Activated naive CD8-positive, alpha-beta T cell treated with anti-CD3 and anti-CD28 coated beads for 36 hours (primary cell): Measurements from ENCODE around the gene KRT38. TPM values are rescaled to one million over a fixed set of nuclear protein-coding genes. Genes with fewer than 3 reads are reported as not detected.

ENCODE experiments used
- DNase-seq: peaks from one replicate; pipeline ENCODE4 v3.0.0; 2021
- H3K27ac Mint-ChIP-seq: one replicate; pipeline ENCODE4 v1.8.0; 2022; ENCODE audit warnings: mild to moderate bottlenecking, moderate library complexity, mixed read lengths
- H3K27me3 Mint-ChIP-seq: one replicate; pipeline ENCODE4 v1.8.0; 2022; ENCODE audit warnings: mild to moderate bottlenecking, mixed read lengths
- H3K36me3 Mint-ChIP-seq: one replicate; pipeline ENCODE4 v1.8.0; 2021; ENCODE audit warnings: mild to moderate bottlenecking, mixed read lengths
- H3K4me1 Mint-ChIP-seq: one replicate; pipeline ENCODE4 v1.8.0; 2021; ENCODE audit warnings: mixed read lengths
- H3K4me3 Mint-ChIP-seq: one replicate; pipeline ENCODE4 v1.8.0; 2022; ENCODE audit warnings: mild to moderate bottlenecking, moderate library complexity, mixed read lengths
- H3K9me3 Mint-ChIP-seq: one replicate; pipeline ENCODE4 v1.8.0; 2022; ENCODE audit warnings: mixed read lengths
- total RNA-seq, 2 experiments: library from RNA; stranded (reverse); gene quantifications; one replicate each; pipeline ENCODE4 v1.2.3, GENCODE V29; 2021

Gene KRT38
- total RNA-seq, 2 experiments from 2014 or later, result not detected

GRCh38 chr17:41420134-41420533, 20.6 kb downstream of the KRT38 start:
- H3K36me3 Mint-ChIP-seq, result no peaks in the 10 kb centered on the region
- no peaks in the 10 kb centered on the region for H3K9me3 Mint-ChIP-seq
- H3K4me1 Mint-ChIP-seq, result peaks cover 7% of the 10 kb centered on the region
- H3K4me3 Mint-ChIP-seq, result no peak overlapping the region
- no peak for DNase-seq
- H3K27ac Mint-ChIP-seq, result no peak overlapping the region
- no peaks in the 10 kb centered on the region for H3K27me3 Mint-ChIP-seq

- no peaks in the 10 kb centered on the region for H3K27me3 Mint-ChIP-seq
- no peaks in the 10 kb centered on the region for H3K9me3 Mint-ChIP-seq
- DNase-seq, result no peak
- H3K27ac Mint-ChIP-seq, result no peak overlapping the region
- H3K4me1 Mint-ChIP-seq, result peaks cover 7% of the 10 kb centered on the region
- H3K4me3 Mint-ChIP-seq, result no peak overlapping the region
- H3K36me3 Mint-ChIP-seq, result no peaks in the 10 kb centered on the region
Observed at GRCh38 chr17:41419716-41420115, 21.1 kb downstream of the KRT38 start.

- DNase-seq, result no peak
- Mint-ChIP-seq H3K36me3 (no peaks in the 10 kb centered on the region), H3K9me3 (no peaks in the 10 kb centered on the region), H3K27ac (no peak overlapping the region), H3K27me3 (no peaks in the 10 kb centered on the region), H3K4me3 (no peak overlapping the region), H3K4me1 (peaks cover 7% of the 10 kb centered on the region)
Observed at GRCh38 chr17:41418116-41418860, 22.5 kb downstream of the KRT38 start.

- Mint-ChIP-seq H3K27ac (no peak overlapping the region), H3K36me3 (no peaks in the 10 kb centered on the region)
Observed at GRCh38 chr17:41417576-41418015, 23.2 kb downstream of the KRT38 start.

GRCh38 chr17:41417127-41417526, 23.7 kb downstream of the KRT38 start:
- Mint-ChIP-seq H3K27ac (no peak overlapping the region), H3K4me3 (no peak overlapping the region), H3K27me3 (no peaks in the 10 kb centered on the region), H3K9me3 (no peaks in the 10 kb centered on the region), H3K4me1 (peaks cover 7% of the 10 kb centered on the region), H3K36me3 (no peaks in the 10 kb centered on the region)
- DNase-seq, result no peak

More at GRCh38 chr17:41417576-41418015, 23.2 kb downstream of the KRT38 start:
- Mint-ChIP-seq H3K4me1 (peaks cover 7% of the 10 kb centered on the region), H3K9me3 (no peaks in the 10 kb centered on the region), H3K27me3 (no peaks in the 10 kb centered on the region), H3K4me3 (no peak overlapping the region)
- DNase-seq, result no peak

- Mint-ChIP-seq H3K4me1 (peaks cover 7% of the 10 kb centered on the region), H3K4me3 (no peak overlapping the region), H3K9me3 (no peaks in the 10 kb centered on the region), H3K27ac (no peak overlapping the region), H3K27me3 (no peaks in the 10 kb centered on the region), H3K36me3 (no peaks in the 10 kb centered on the region)
- DNase-seq, result no peak
Observed at GRCh38 chr17:41416479-41416878, 24.3 kb downstream of the KRT38 start.

- no peak overlapping the region for H3K27ac Mint-ChIP-seq
- peaks cover 7% of the 10 kb centered on the region for H3K4me1 Mint-ChIP-seq
- H3K36me3 Mint-ChIP-seq, result no peaks in the 10 kb centered on the region
- no peak for DNase-seq
- no peaks in the 10 kb centered on the region for H3K27me3 Mint-ChIP-seq
- no peak overlapping the region for H3K4me3 Mint-ChIP-seq
- H3K9me3 Mint-ChIP-seq, result no peaks in the 10 kb centered on the region
Observed at GRCh38 chr17:41415833-41416335, 24.9 kb downstream of the KRT38 start.

- no peaks in the 10 kb centered on the region for H3K27me3 Mint-ChIP-seq
- H3K4me1 Mint-ChIP-seq, result peaks cover 7% of the 10 kb centered on the region
- DNase-seq, result no peak
- no peak overlapping the region for H3K4me3 Mint-ChIP-seq
- no peaks in the 10 kb centered on the region for H3K9me3 Mint-ChIP-seq
- no peaks in the 10 kb centered on the region for H3K36me3 Mint-ChIP-seq
- H3K27ac Mint-ChIP-seq, result no peak overlapping the region
Observed at GRCh38 chr17:41415411-41415810, 25.4 kb downstream of the KRT38 start.

GRCh38 chr17:41413982-41414381, 26.8 kb downstream of the KRT38 start:
- Mint-ChIP-seq H3K27ac (no peak overlapping the region), H3K27me3 (no peaks in the 10 kb centered on the region), H3K4me3 (no peak overlapping the region), H3K9me3 (no peaks in the 10 kb centered on the region), H3K36me3 (no peaks in the 10 kb centered on the region), H3K4me1 (peaks cover 8% of the 10 kb centered on the region)
- DNase-seq, result no peak

- no peaks in the 10 kb centered on the region for H3K27me3 Mint-ChIP-seq
- no peaks in the 10 kb centered on the region for H3K36me3 Mint-ChIP-seq
- no peak for DNase-seq
- no peak overlapping the region for H3K27ac Mint-ChIP-seq
- no peak overlapping the region for H3K4me3 Mint-ChIP-seq
- no peaks in the 10 kb centered on the region for H3K9me3 Mint-ChIP-seq
- H3K4me1 Mint-ChIP-seq, result peaks cover 10% of the 10 kb centered on the region
Observed at GRCh38 chr17:41413353-41413957, 27.3 kb downstream of the KRT38 start.

- H3K4me3 Mint-ChIP-seq, result no peak overlapping the region
- H3K9me3 Mint-ChIP-seq, result no peaks in the 10 kb centered on the region
- peaks cover 7% of the 10 kb centered on the region for H3K4me1 Mint-ChIP-seq
- H3K36me3 Mint-ChIP-seq, result no peaks in the 10 kb centered on the region
- no peak for DNase-seq
- no peak overlapping the region for H3K27ac Mint-ChIP-seq
- H3K27me3 Mint-ChIP-seq, result no peaks in the 10 kb centered on the region
Observed at GRCh38 chr17:41411072-41411840, 29.5 kb downstream of the KRT38 start.

- no peaks in the 10 kb centered on the region for H3K36me3 Mint-ChIP-seq
- H3K9me3 Mint-ChIP-seq, result no peaks in the 10 kb centered on the region
- H3K27me3 Mint-ChIP-seq, result peaks cover 2% of the 10 kb centered on the region
Observed at GRCh38 chr17:41407226-41407625, 33.6 kb downstream of the KRT38 start.

GRCh38 chr17:41406205-41406604, 34.6 kb downstream of the KRT38 start:
- Mint-ChIP-seq H3K4me1 (peaks cover 31% of the 10 kb centered on the region), H3K27me3 (peaks cover 3% of the 10 kb centered on the region), H3K4me3 (no peak overlapping the region), H3K36me3 (no peaks in the 10 kb centered on the region), H3K9me3 (no peaks in the 10 kb centered on the region), H3K27ac (no peak overlapping the region)
- DNase-seq, result no peak

More at GRCh38 chr17:41407226-41407625, 33.6 kb downstream of the KRT38 start:
- Mint-ChIP-seq H3K4me1 (peaks cover 30% of the 10 kb centered on the region), H3K4me3 (no peak overlapping the region), H3K27ac (no peak overlapping the region)
- DNase-seq, result no peak

GRCh38 chr17:41404024-41404671, 36.6 kb downstream of the KRT38 start:
- H3K36me3 Mint-ChIP-seq, result no peaks in the 10 kb centered on the region

More at GRCh38 chr17:41404024-41404671, 36.6 kb downstream of the KRT38 start:
- peak; percentile 54 for DNase-seq
- no peak overlapping the region for H3K4me3 Mint-ChIP-seq
- H3K9me3 Mint-ChIP-seq, result no peaks in the 10 kb centered on the region
- H3K4me1 Mint-ChIP-seq, result peaks cover 27% of the 10 kb centered on the region
- peaks cover 3% of the 10 kb centered on the region for H3K27me3 Mint-ChIP-seq
- H3K27ac Mint-ChIP-seq, result peak overlapping the region; percentile 62
